Ishikawa (cell line): ENCODE results near the gene DNA2.

Experiments used
- CEBPB ChIP-seq: IDR thresholded peaks from 2 replicates; pipeline ENCODE4 v1.6.1; 2012
- CREB1 ChIP-seq: IDR thresholded peaks from 2 replicates; pipeline ENCODE4 v1.6.1; 2012; ENCODE audit warnings: low read depth
- EGR1 ChIP-seq: IDR thresholded peaks from 2 replicates; pipeline ENCODE4 v1.6.1; 2012
- EP300 ChIP-seq: IDR thresholded peaks from 2 replicates; pipeline ENCODE4 v1.6.1; 2012; ENCODE audit warnings: borderline replicate concordance
- FOXM1 ChIP-seq: IDR thresholded peaks from 2 replicates; pipeline ENCODE4 v1.6.1; 2012; ENCODE audit warnings: low read depth, borderline replicate concordance
- NFIC ChIP-seq: IDR thresholded peaks from 2 replicates; pipeline ENCODE4 v1.6.1; 2012
- RAD21 ChIP-seq: IDR thresholded peaks from 2 replicates; pipeline ENCODE4 v1.6.1; 2012; ENCODE audit warnings: low read depth
- TAF1 ChIP-seq: IDR thresholded peaks from 2 replicates; pipeline ENCODE4 v1.6.1; 2012; ENCODE audit warnings: low read depth, mild to moderate bottlenecking
- TCF12 ChIP-seq: IDR thresholded peaks from 2 replicates; pipeline ENCODE4 v1.6.1; 2012; ENCODE audit warnings: low read depth
- TEAD4 ChIP-seq: IDR thresholded peaks from 2 replicates; pipeline ENCODE4 v1.6.1; 2012
- YY1 ChIP-seq: IDR thresholded peaks from 2 replicates; pipeline ENCODE4 v1.6.1; 2012; ENCODE audit warnings: low read depth
- ZBTB7A ChIP-seq: IDR thresholded peaks from 2 replicates; pipeline ENCODE4 v1.6.1; 2012; ENCODE audit warnings: low read depth
- TF ChIP-seq, protein P1 (sequence below): IDR thresholded peaks from 2 replicates; pipeline ENCODE4 v1.6.1; 2012
- TF ChIP-seq, protein P2 (sequence below): IDR thresholded peaks from 2 replicates; pipeline ENCODE4 v1.6.1; 2012; ENCODE audit warnings: low read depth, mild to moderate bottlenecking
- TF ChIP-seq, protein P3 (sequence below): IDR thresholded peaks from 2 replicates; pipeline ENCODE4 v1.6.1; 2012

The DNA2 gene

DNA sequence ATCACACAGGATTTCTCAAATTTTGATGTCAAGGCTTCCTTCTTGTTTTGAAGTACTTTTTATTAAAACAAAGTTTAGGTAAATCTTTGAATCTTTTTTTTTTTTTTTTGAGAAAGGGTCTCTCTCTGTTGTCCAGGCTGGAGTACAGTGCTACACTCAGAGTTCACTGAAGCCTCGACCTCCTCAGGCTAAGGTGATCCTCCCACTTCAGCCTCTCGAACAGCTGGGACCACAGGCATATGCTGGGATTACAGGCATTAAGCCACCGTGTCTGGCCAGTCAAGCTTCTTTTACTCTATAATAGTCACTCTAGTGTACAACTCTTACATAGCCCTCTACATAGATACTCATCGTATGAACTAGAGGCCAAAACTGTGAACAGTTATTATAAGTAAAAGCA lies 68.1 kb downstream of the DNA2 start:
- TF ChIP-seq, protein P1, sequence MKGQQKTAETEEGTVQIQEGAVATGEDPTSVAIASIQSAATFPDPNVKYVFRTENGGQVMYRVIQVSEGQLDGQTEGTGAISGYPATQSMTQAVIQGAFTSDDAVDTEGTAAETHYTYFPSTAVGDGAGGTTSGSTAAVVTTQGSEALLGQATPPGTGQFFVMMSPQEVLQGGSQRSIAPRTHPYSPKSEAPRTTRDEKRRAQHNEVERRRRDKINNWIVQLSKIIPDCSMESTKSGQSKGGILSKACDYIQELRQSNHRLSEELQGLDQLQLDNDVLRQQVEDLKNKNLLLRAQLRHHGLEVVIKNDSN = no peak
- TF ChIP-seq RAD21 (no peak), CREB1 (no peak), CEBPB (no peak), TAF1 (no peak), FOXM1 (no peak), YY1 (no peak), TEAD4 (no peak), ZBTB7A (no peak)

GRCh38 chr10:68402276-68402675 lies 69.5 kb downstream of the DNA2 start:
- no peak for TF ChIP-seq CEBPB
- no peak for TF ChIP-seq RAD21
- no peak for TF ChIP-seq NFIC
- no peak for TF ChIP-seq EGR1
- TF ChIP-seq, protein P2, sequence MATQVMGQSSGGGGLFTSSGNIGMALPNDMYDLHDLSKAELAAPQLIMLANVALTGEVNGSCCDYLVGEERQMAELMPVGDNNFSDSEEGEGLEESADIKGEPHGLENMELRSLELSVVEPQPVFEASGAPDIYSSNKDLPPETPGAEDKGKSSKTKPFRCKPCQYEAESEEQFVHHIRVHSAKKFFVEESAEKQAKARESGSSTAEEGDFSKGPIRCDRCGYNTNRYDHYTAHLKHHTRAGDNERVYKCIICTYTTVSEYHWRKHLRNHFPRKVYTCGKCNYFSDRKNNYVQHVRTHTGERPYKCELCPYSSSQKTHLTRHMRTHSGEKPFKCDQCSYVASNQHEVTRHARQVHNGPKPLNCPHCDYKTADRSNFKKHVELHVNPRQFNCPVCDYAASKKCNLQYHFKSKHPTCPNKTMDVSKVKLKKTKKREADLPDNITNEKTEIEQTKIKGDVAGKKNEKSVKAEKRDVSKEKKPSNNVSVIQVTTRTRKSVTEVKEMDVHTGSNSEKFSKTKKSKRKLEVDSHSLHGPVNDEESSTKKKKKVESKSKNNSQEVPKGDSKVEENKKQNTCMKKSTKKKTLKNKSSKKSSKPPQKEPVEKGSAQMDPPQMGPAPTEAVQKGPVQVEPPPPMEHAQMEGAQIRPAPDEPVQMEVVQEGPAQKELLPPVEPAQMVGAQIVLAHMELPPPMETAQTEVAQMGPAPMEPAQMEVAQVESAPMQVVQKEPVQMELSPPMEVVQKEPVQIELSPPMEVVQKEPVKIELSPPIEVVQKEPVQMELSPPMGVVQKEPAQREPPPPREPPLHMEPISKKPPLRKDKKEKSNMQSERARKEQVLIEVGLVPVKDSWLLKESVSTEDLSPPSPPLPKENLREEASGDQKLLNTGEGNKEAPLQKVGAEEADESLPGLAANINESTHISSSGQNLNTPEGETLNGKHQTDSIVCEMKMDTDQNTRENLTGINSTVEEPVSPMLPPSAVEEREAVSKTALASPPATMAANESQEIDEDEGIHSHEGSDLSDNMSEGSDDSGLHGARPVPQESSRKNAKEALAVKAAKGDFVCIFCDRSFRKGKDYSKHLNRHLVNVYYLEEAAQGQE = no peak
- TF ChIP-seq CREB1 = no peak
- no peak for TF ChIP-seq EP300
- TF ChIP-seq, protein P3, sequence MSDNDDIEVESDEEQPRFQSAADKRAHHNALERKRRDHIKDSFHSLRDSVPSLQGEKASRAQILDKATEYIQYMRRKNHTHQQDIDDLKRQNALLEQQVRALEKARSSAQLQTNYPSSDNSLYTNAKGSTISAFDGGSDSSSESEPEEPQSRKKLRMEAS = no peak
- TF ChIP-seq, protein P1 = no peak
- no peak for TF ChIP-seq FOXM1
- TF ChIP-seq TEAD4 = no peak
- no peak for TF ChIP-seq TCF12

DNA sequence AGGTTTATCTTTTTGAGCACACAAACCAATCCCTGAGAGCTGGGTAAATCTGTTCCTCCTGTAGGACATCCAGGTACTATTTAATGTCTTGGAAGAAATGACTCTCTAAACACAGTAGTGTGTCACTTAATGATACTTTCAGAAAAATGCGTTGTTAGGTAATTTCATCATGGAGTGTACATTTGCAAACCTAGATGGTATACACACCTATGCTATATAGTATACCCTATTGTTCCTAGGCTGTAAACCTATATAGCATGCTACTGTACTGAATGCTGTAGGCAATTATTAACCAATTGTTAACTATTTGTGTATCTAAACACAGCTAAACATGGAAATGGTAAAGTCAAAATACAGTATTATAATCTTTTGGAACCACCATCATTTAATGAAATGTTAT lies 74.8 kb downstream of the DNA2 start:
- TF ChIP-seq RAD21 (no peak), CEBPB (no peak), TAF1 (no peak), ZBTB7A (no peak), TCF12 (no peak), CREB1 (no peak), YY1 (no peak), NFIC (no peak), FOXM1 (no peak), EP300 (no peak)
- TF ChIP-seq, protein P2 = no peak

- TF ChIP-seq CREB1 = no peak
- no peak for TF ChIP-seq EGR1
- TF ChIP-seq, protein P1 = no peak
- TF ChIP-seq TCF12 = no peak
- no peak for TF ChIP-seq YY1
- no peak for TF ChIP-seq TEAD4
- TF ChIP-seq, protein P2 = no peak
These were observed 86.0 kb downstream of the DNA2 start for GRCh38 chr10:68385740-68386139.

- TF ChIP-seq CEBPB = no peak
- TF ChIP-seq EGR1 = no peak
- TF ChIP-seq, protein P2 = no peak
- TF ChIP-seq RAD21 = no peak
- TF ChIP-seq, protein P1 = no peak
- no peak for TF ChIP-seq YY1
- no peak for TF ChIP-seq ZBTB7A
- TF ChIP-seq FOXM1 = no peak
- no peak for TF ChIP-seq TAF1
- TF ChIP-seq TCF12 = no peak
- TF ChIP-seq TEAD4 = no peak
- TF ChIP-seq EP300 = no peak
These were observed 100.2 kb downstream of the DNA2 start for GRCh38 chr10:68371604-68372003.
